OCI-LY7 (cell line): ENCODE measurements around the gene CRYGC. TPM values are rescaled to one million over a fixed set of nuclear protein-coding genes. Genes with fewer than 3 reads are reported as not detected.
"Not testable (repeated sequence)": the region's sequence is repeated elsewhere in the genome, so short reads cannot be mapped to it uniquely, and the experiment has no call there.

Source experiments
- BruUV-seq: library from RNA; stranded (reverse); fragments of 400-500 nt; replicated peaks from 2 replicates; lab custom pipeline; 2021; lab: Mats Ljungman, UMichigan
- CTCF ChIA-PET: fragments of 300-600 bp; sonication (Branson Sonifier 250); formaldehyde crosslinking; loops from one replicate; lab custom pipeline; 2022; ENCODE audit warnings: antibody characterized with exemption; ENCODE audit not compliant: unreplicated experiment; lab: Charles Lee
- POLR2A ChIA-PET: fragments of 300-600 bp; sonication (Branson Sonifier 250); formaldehyde crosslinking; loops from one replicate; lab custom pipeline; 2022; ENCODE audit warnings: antibody characterized with exemption; lab: Charles Lee
- DNase-seq: peaks from one replicate; pipeline ENCODE4 v3.0.0-alpha.2; 2015; ENCODE audit warnings: low spot score
- H2AFZ ChIP-seq: fragments of 200-600 bp; sonication (generic), shearing (Covaris generic); 2 replicates; pipeline ENCODE4 v1.6.1; 2014; ENCODE audit warnings: mild to moderate bottlenecking, antibody characterized with exemption, low read length, moderate library complexity
- H3K27ac ChIP-seq: fragments of 200-600 bp; sonication (generic); 2 replicates; pipeline ENCODE4 v1.5.1; 2014; ENCODE audit warnings: mixed run types, low read depth, mild to moderate bottlenecking, moderate library complexity, low read length, inconsistent platforms; ENCODE audit not compliant: poor library complexity, severe bottlenecking
- H3K36me3 ChIP-seq: fragments of 200-600 bp; sonication (generic); 2 replicates; pipeline ENCODE4 v1.6.1; 2014; ENCODE audit warnings: mild to moderate bottlenecking, antibody characterized with exemption, low read length, moderate library complexity, mixed read lengths; ENCODE audit not compliant: insufficient read depth
- H3K4me1 ChIP-seq: fragments of 200-600 bp; sonication (generic); 2 replicates; pipeline ENCODE4 v1.5.1; 2014; ENCODE audit warnings: mild to moderate bottlenecking, low read length; ENCODE audit not compliant: insufficient read depth, poor library complexity, severe bottlenecking
- H3K4me2 ChIP-seq: fragments of 200-600 bp; sonication (generic); 2 replicates; pipeline ENCODE4 v1.6.1; 2014; ENCODE audit warnings: mild to moderate bottlenecking, low read length
- H3K4me3 ChIP-seq: fragments of 200-600 bp; sonication (generic); 2 replicates; pipeline ENCODE4 v1.5.1; 2014; ENCODE audit warnings: mild to moderate bottlenecking, low read depth, low read length; ENCODE audit not compliant: poor library complexity, severe bottlenecking
- H3K79me2 ChIP-seq: fragments of 200-600 bp; sonication (generic); 2 replicates; pipeline ENCODE4 v1.6.1; 2016; ENCODE audit warnings: low read depth, mild to moderate bottlenecking, low read length, moderate library complexity, mixed read lengths; ENCODE audit not compliant: insufficient read depth
- H3K9me2 ChIP-seq: fragments of 200-600 bp; sonication (generic); 2 replicates; pipeline ENCODE4 v1.6.1; 2016; ENCODE audit warnings: mild to moderate bottlenecking, low read length, mixed read lengths; ENCODE audit not compliant: insufficient read depth
- H3K9me3 ChIP-seq: fragments of 200-600 bp; sonication (generic); 2 replicates; pipeline ENCODE4 v1.6.1; 2014; ENCODE audit warnings: mild to moderate bottlenecking, mixed run types, low read length, mixed read lengths
- H4K20me1 ChIP-seq: fragments of 200-600 bp; sonication (generic); 2 replicates; pipeline ENCODE4 v1.6.1; 2014; ENCODE audit warnings: mild to moderate bottlenecking, antibody characterized with exemption, low read length, moderate library complexity, mixed read lengths; ENCODE audit not compliant: insufficient read depth
- CTCF ChIP-seq: fragments of 200-600 bp; sonication (generic); conservative IDR thresholded peaks from 2 replicates; pipeline ENCODE4 v1.5.1; 2014; ENCODE audit warnings: mild to moderate bottlenecking, antibody characterized with exemption, low read length, moderate library complexity, mixed read lengths
- EZH2phosphoT487 ChIP-seq: fragments of 200-600 bp; sonication (generic); IDR thresholded peaks from 2 replicates; pipeline ENCODE4 v1.6.1; 2018; ENCODE audit warnings: low read depth, borderline replicate concordance, mild to moderate bottlenecking, mixed run types, antibody characterized with exemption, low read length, moderate library complexity, mixed read lengths
- intact Hi-C: fragments of 100-400 bp; cut with micrococcal nuclease; formaldehyde crosslinking; loops from one replicate; pipeline ENCODE4 v1.10.0; 2022; ENCODE audit not compliant: unreplicated experiment
- total RNA-seq, 2 experiments: library from RNA; depleted of rRNA in 1 of 2; stranded (reverse); fragments of >200 nt in 1 of 2; shearing (Covaris generic) in 1 of 2; gene quantifications; 2 replicates each; pipeline ENCODE4 v1.2.3, GENCODE V29; 2014 to 2022

CRYGC gene
- total RNA-seq, 2 experiments from 2014 or later, result not detected

DNA sequence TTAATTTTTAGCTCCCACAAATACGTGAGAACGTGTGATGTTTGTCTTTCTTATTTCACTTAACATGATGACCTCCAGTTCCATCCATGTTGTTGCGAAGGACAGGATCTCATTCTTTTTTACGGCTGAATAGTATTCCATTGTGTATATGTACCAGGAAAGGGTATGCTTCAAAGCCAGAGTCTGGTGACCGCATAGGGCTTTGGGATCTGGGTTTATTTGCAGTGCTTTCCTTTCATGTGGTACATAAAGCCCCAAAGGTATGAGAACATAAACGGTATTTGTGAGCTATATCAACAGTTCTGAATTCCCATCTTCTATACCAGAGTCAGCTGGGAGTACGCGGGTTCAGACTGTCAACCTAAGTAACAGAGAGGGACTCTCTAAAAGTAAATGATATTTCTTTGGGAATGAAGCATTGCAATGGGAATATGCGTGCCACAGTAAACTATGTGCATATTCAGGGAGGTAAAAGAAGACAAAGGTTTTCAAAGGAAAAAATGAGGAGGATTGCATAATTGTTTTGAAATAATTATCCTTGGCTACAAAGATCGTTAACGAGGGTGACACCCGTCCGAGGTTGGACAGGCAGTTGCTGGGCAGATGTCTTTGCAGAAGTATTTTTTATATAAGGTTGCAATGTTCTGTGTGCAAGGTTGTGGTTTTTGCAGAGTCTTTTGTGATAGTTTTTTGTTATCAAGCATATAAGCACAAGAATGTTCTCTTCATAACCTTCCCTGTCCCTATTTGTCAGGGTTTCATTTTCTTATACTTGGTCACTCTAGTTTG lies 29.8 kb downstream of the CRYGC start:
- Histone ChIP-seq H3K9me3 (no peaks in the 10 kb centered on the region), H4K20me1 (no peaks in the 10 kb centered on the region), H3K79me2 (no peaks in the 10 kb centered on the region), H3K27ac (no peak overlapping the region), H3K4me2 (no peak overlapping the region), H2AFZ (no peak overlapping the region), H3K9me2 (no peaks in the 10 kb centered on the region), H3K4me3 (no peak overlapping the region), H3K4me1 (no peaks in the 10 kb centered on the region), H3K36me3 (no peaks in the 10 kb centered on the region)
- CTCF ChIA-PET, result no interaction called here
- no TSS peak for BruUV-seq
- intact Hi-C loops, result no loop called here
- POLR2A ChIA-PET, result no interaction called here
- no peak for DNase-seq
- no peak for TF ChIP-seq EZH2phosphoT487

- H2AFZ ChIP-seq, BruUV-seq, H3K4me3 ChIP-seq, H3K9me2 ChIP-seq, intact Hi-C loops, H3K9me3 ChIP-seq, CTCF ChIA-PET, POLR2A ChIA-PET, H3K4me1 ChIP-seq, H3K4me2 ChIP-seq, H3K36me3 ChIP-seq, H4K20me1 ChIP-seq, DNase-seq, H3K27ac ChIP-seq, H3K79me2 ChIP-seq: not testable (repeated sequence)
These were observed 30.9 kb downstream of the CRYGC start for GRCh38 chr2:208098701-208099100.

DNA sequence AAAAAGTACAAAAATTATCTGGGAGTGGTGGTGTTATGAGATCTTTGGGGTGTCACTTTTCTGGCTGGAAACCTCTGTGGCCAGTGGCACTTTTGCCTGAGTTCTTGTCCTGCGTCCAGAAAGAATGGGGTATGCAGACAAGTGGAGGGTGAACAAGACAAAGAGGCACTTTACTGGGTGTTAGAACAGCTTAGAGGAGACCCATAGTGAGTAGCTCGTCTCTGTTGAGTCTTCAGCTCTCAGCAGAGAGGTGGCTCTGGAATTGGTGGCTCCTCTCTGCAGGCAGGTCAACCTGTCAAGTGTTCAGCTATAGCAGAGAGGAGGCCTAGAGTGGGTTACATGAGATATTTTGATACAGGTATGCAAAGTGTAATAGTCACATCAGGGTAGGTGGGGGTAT lies 31.4 kb downstream of the CRYGC start:
- CTCF ChIA-PET, result no interaction called here

More for the DNA sequence above, 31.4 kb downstream of the CRYGC start:
- Histone ChIP-seq H3K9me3 (no peaks in the 10 kb centered on the region), H2AFZ (no peak overlapping the region), H3K4me1 (no peaks in the 10 kb centered on the region), H3K4me3 (no peak overlapping the region), H3K27ac (no peak overlapping the region), H3K36me3 (no peaks in the 10 kb centered on the region), H3K79me2 (no peaks in the 10 kb centered on the region), H3K9me2 (no peaks in the 10 kb centered on the region), H4K20me1 (no peaks in the 10 kb centered on the region), H3K4me2 (no peak overlapping the region)
- no TSS peak for BruUV-seq
- intact Hi-C loops, result no loop called here
- TF ChIP-seq CTCF (no peak), EZH2phosphoT487 (no peak)
- POLR2A ChIA-PET, result no interaction called here
- no peak for DNase-seq
